Natural killer cell (primary cell): ENCODE results near the gene LDLRAP1. TPM values are rescaled to one million over a fixed set of nuclear protein-coding genes. Genes with fewer than 3 reads are reported as not detected.

ENCODE experiments used
- ATAC-seq, 3 donors: fragments of 150-1000 bp in 2 of 3; fragments of 200-7000 bp in 1 of 3; cut with Tn5 transposase; 1 replicate in 1 of 3; 2 replicates in 2 of 3; pipeline ENCODE4 v1.10.0; 2021; ENCODE audit warnings: mild to moderate bottlenecking in 2 of 3, moderate library complexity in 2 of 3
- DNase-seq, 2 donors: peaks; one replicate each; pipeline versions ENCODE4 v3.0.0 to v3.0.0-alpha.2; 2013 to 2021; ENCODE audit warnings: mixed read lengths in 1 of 2
- H3K27ac ChIP-seq: one replicate; pipeline ENCODE4 v1.5.1; 2013; ENCODE audit warnings: mild to moderate bottlenecking, low read length
- H3K27me3 ChIP-seq: one replicate; pipeline ENCODE4 v1.6.1; 2013; ENCODE audit warnings: low read length; ENCODE audit not compliant: control insufficient read depth, insufficient read depth
- H3K36me3 ChIP-seq: one replicate; pipeline ENCODE4 v1.6.1; 2013; ENCODE audit warnings: low read length; ENCODE audit not compliant: control insufficient read depth, insufficient read depth
- H3K4me1 ChIP-seq: one replicate; pipeline ENCODE4 v1.6.1; 2013; ENCODE audit warnings: low read length; ENCODE audit not compliant: control insufficient read depth, insufficient read depth
- H3K4me3 ChIP-seq: one replicate; pipeline ENCODE4 v1.5.1; 2013; ENCODE audit warnings: low read length
- H3K9me3 ChIP-seq: one replicate; pipeline ENCODE4 v1.6.1; 2013; ENCODE audit warnings: low read length; ENCODE audit not compliant: control insufficient read depth, insufficient read depth
- H3K27ac Mint-ChIP-seq, 2 donors: one replicate each; pipeline ENCODE4 v1.8.0; 2022; ENCODE audit warnings: mild to moderate bottlenecking in 2 of 2, mixed read lengths in 2 of 2, moderate library complexity in 1 of 2
- H3K27me3 Mint-ChIP-seq, 2 donors: one replicate each; pipeline ENCODE4 v1.8.0; 2022; ENCODE audit warnings: low read depth in 2 of 2, mixed read lengths in 2 of 2
- H3K36me3 Mint-ChIP-seq: one replicate; pipeline ENCODE4 v1.8.0; 2022; ENCODE audit warnings: mixed read lengths
- H3K4me1 Mint-ChIP-seq, 2 donors: one replicate each; pipeline ENCODE4 v1.8.0; 2022; ENCODE audit warnings: mixed read lengths in 2 of 2
- H3K4me3 Mint-ChIP-seq: one replicate; pipeline ENCODE4 v1.8.0; 2022; ENCODE audit warnings: mild to moderate bottlenecking, moderate library complexity, mixed read lengths
- H3K9me3 Mint-ChIP-seq, 2 donors: one replicate each; pipeline ENCODE4 v1.8.0; 2022; ENCODE audit warnings: mixed read lengths in 2 of 2
- CTCF ChIP-seq: fragments of 200-600 bp; IDR thresholded peaks from one replicate; pipeline ENCODE4 v1.8.0; 2022; ENCODE audit warnings: antibody characterized with exemption
- whole genome bisulfite sequencing: methylation state at CpG from one replicate; pipeline ENCODE4 v1.1.7; 2013; ENCODE audit warnings: missing lambda C conversion rate; ENCODE audit not compliant: insufficient coverage; 5-methylcytosine and 5-hydroxymethylcytosine counted together
- intact Hi-C: fragments of 100-400 bp; cut with micrococcal nuclease; formaldehyde crosslinking; loops from one replicate; pipeline ENCODE4 v1.14.2; 2022
- total RNA-seq, 4 donors: library from RNA; stranded (reverse); fragments of 120-200 nt in 1 of 4; gene quantifications; one replicate each; pipeline versions ENCODE4 v1.2.3 to v1.2.4, GENCODE V29; 2013 to 2022

LDLRAP1 gene
- total RNA-seq, 3 donors from 2014 or later (not counting 1 experiment from before 2014, with no cell fraction given) = 25.2 to 34.0 (median 27.4) TPM

DNA sequence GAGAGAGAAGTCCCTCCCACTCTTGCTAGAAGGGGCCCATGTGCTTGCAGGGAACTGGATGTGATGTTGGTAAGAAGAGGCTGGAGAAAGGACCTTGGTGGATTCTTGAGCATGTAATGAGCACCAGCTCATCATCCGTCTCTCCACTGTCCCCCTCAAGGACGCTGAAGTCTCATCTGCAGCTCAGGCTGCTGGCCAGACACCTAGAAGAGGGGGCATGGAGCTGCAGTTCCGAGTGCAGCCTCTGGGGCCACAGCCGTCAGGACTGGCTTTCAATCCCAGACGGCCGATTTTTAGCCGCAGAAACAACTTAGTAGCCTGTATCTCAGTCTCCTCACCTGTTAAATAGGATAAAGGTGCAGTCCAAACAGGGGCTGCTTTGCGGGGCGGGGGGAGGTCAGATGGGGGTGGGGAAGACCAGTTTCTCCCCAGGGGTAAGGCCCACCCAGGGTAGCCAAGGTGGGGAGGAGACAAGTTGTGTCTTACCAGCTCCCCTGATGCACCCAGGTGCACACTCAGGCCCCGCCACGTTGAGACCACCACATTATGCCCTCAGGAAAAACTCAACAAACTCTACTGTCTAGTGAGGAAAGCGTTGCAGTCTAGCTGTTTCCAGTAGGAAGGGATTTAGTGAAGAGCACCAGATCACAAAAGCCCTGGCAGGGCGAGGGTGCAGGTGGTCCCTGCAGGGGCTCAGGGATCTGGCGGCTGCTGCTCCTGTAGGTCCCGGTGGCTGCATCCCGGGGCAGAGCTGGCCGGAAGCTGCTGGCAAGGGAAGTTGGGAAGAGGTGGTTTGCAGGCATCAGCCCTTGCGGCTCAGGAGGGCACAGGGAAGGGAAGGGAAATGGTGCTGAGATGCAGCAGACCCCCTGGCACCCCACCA is 29.5 kb downstream of the LDLRAP1 start:
- peak; percentile 59 for TF ChIP-seq CTCF
- H3K27ac Mint-ChIP-seq = no peak overlapping the region
- Histone ChIP-seq H3K27ac (no peak overlapping the region), H3K9me3 (no peaks in the 10 kb centered on the region), H3K4me3 (no peak overlapping the region), H3K4me1 (peaks cover 19% of the 10 kb centered on the region), H3K36me3 (no peaks in the 10 kb centered on the region), H3K27me3 (no peaks in the 10 kb centered on the region)
- DNase-seq = peak; percentile 44 to 74
- no peak overlapping the region for H3K4me3 Mint-ChIP-seq
- intact Hi-C loops = no loop called here
- H3K36me3 Mint-ChIP-seq = no peaks in the 10 kb centered on the region
- peaks cover 0 to 2% of the 10 kb centered on the region in 2 donors for H3K27me3 Mint-ChIP-seq
- 49% methylated on average over 14 of the region's 18 CpGs for WGBS
- ATAC-seq = peak in 2 of 3 donors; percentile 85 to 86
- H3K4me1 Mint-ChIP-seq = peaks cover 4 to 31% of the 10 kb centered on the region in 2 donors
- H3K9me3 Mint-ChIP-seq = no peaks in the 10 kb centered on the region

DNA sequence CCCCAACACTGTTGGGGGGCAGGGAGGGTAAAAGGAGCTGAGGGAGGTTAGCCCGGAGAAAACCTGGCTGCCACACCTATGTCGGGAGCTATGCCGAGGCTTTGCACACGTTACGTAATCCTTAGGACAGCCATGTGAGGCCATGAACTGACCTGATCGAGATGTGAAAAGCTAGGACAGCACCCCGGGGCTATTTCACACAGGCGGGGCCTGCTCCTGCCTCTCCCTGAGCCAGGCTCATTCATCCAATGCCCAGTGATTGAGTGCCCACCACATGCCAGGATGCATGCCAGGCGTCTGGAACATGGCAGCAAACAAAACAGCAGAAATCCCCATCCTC is 30.2 kb downstream of the LDLRAP1 start:
- intact Hi-C loops = no loop called here
- no peaks in the 10 kb centered on the region for H3K27me3 ChIP-seq
- H3K27ac Mint-ChIP-seq = no peak overlapping the region
- H3K4me3 ChIP-seq = no peak overlapping the region
- no peaks in the 10 kb centered on the region for H3K36me3 Mint-ChIP-seq
- ATAC-seq (no peak), DNase-seq (no peak)
- H3K4me1 ChIP-seq = peaks cover 16% of the 10 kb centered on the region
- TF ChIP-seq CTCF = no peak
- peaks cover 0 to 2% of the 10 kb centered on the region in 2 donors for H3K27me3 Mint-ChIP-seq
- WGBS = 90% methylated on average over 9 of the region's 9 CpGs
- no peak overlapping the region for H3K4me3 Mint-ChIP-seq
- no peak overlapping the region for H3K27ac ChIP-seq
- no peaks in the 10 kb centered on the region for H3K9me3 ChIP-seq
- no peaks in the 10 kb centered on the region for H3K36me3 ChIP-seq
- H3K9me3 Mint-ChIP-seq = no peaks in the 10 kb centered on the region
- H3K4me1 Mint-ChIP-seq = peaks cover 0 to 24% of the 10 kb centered on the region in 2 donors

- H3K9me3 ChIP-seq = no peaks in the 10 kb centered on the region
- Mint-ChIP-seq H3K9me3 (no peaks in the 10 kb centered on the region), H3K4me1 (peaks cover 0 to 20% of the 10 kb centered on the region in 2 donors), H3K27ac (no peak overlapping the region), H3K36me3 (no peaks in the 10 kb centered on the region), H3K27me3 (peaks cover 0 to 2% of the 10 kb centered on the region in 2 donors), H3K4me3 (no peak overlapping the region)
- no peaks in the 10 kb centered on the region for H3K36me3 ChIP-seq
- ATAC-seq = no peak
- H3K27me3 ChIP-seq = no peaks in the 10 kb centered on the region
- no peak overlapping the region for H3K4me3 ChIP-seq
- intact Hi-C loops = no loop called here
- H3K4me1 ChIP-seq = peaks cover 15% of the 10 kb centered on the region
- 90% methylated on average over 8 of the region's 8 CpGs for WGBS
- no peak for TF ChIP-seq CTCF
- no peak for DNase-seq
- H3K27ac ChIP-seq = no peak overlapping the region
Observed at GRCh38 chr1:25573961-25574360, 30.6 kb downstream of the LDLRAP1 start.
